CD8-positive, alpha-beta memory T cell (primary cell): Measurements from ENCODE around the gene RAB40A. TPM values are rescaled to one million over a fixed set of nuclear protein-coding genes. Genes with fewer than 3 reads are reported as not detected.
"Not testable (repeated sequence)": the region's sequence is repeated elsewhere in the genome, so short reads cannot be mapped to it uniquely, and the experiment has no call there.

Experiments used
- CTCF ChIA-PET: fragments of 350-600 bp; sonication (Branson Sonifier 250); formaldehyde crosslinking; loops from one replicate; lab custom pipeline; 2021; ENCODE audit warnings: antibody characterized with exemption; lab: Charles Lee
- POLR2A ChIA-PET: fragments of 350-600 bp; sonication (Branson Sonifier 250); formaldehyde crosslinking; loops from one replicate; lab custom pipeline; 2021; ENCODE audit warnings: antibody characterized with exemption; lab: Charles Lee
- DNase-seq, 5 donors: peaks; one replicate each; pipeline versions ENCODE4 v3.0.0 to v3.0.0-alpha.2; 2020 to 2022; ENCODE audit warnings: mixed read lengths in 1 of 5
- H3K27ac ChIP-seq: one replicate; pipeline ENCODE4 v1.7.0; 2013; ENCODE audit warnings: low read depth, mild to moderate bottlenecking, low read length, moderate library complexity
- H3K27me3 ChIP-seq: 2 replicates; pipeline ENCODE4 v1.7.0; 2013; ENCODE audit warnings: low read length, mild to moderate bottlenecking; ENCODE audit not compliant: insufficient read depth, poor library complexity, severe bottlenecking
- H3K36me3 ChIP-seq: 2 replicates; pipeline ENCODE4 v1.7.0; 2013; ENCODE audit warnings: mild to moderate bottlenecking, low read length, moderate library complexity; ENCODE audit not compliant: insufficient read depth
- H3K4me1 ChIP-seq: 2 replicates; pipeline ENCODE4 v1.7.0; 2013; ENCODE audit warnings: mild to moderate bottlenecking, low read length, moderate library complexity; ENCODE audit not compliant: insufficient read depth
- H3K4me3 ChIP-seq: 2 replicates; pipeline ENCODE4 v1.7.0; 2013; ENCODE audit warnings: mild to moderate bottlenecking, low read length
- H3K9me3 ChIP-seq: 2 replicates; pipeline ENCODE4 v1.7.0; 2013; ENCODE audit warnings: mild to moderate bottlenecking, low read length
- H3K27ac Mint-ChIP-seq, 8 donors: one replicate each; pipeline ENCODE4 v1.8.0; 2020 to 2021; ENCODE audit warnings: mixed read lengths in 8 of 8, mild to moderate bottlenecking in 6 of 8, inconsistent platforms in 3 of 8, moderate library complexity in 3 of 8
- H3K27me3 Mint-ChIP-seq, 2 donors: one replicate each; pipeline ENCODE4 v1.8.0; 2020 to 2021; ENCODE audit warnings: mixed read lengths in 2 of 2, mild to moderate bottlenecking in 1 of 2, moderate library complexity in 1 of 2
- H3K36me3 Mint-ChIP-seq, 3 donors: one replicate each; pipeline ENCODE4 v1.8.0; 2020 to 2021; ENCODE audit warnings: mixed read lengths in 3 of 3, inconsistent platforms in 1 of 3, mild to moderate bottlenecking in 1 of 3
- H3K4me1 Mint-ChIP-seq, 3 donors: one replicate each; pipeline ENCODE4 v1.8.0; 2020 to 2021; ENCODE audit warnings: mixed read lengths in 3 of 3, inconsistent platforms in 1 of 3, mild to moderate bottlenecking in 1 of 3
- H3K4me3 Mint-ChIP-seq, 7 donors: one replicate each; pipeline ENCODE4 v1.8.0; 2020 to 2021; ENCODE audit warnings: mixed read lengths in 7 of 7, mild to moderate bottlenecking in 6 of 7, moderate library complexity in 4 of 7, inconsistent platforms in 2 of 7
- H3K9me3 Mint-ChIP-seq, 5 donors: one replicate each; pipeline ENCODE4 v1.8.0; 2020 to 2022; ENCODE audit warnings: mixed read lengths in 5 of 5, mild to moderate bottlenecking in 3 of 5, moderate library complexity in 2 of 5, inconsistent platforms in 1 of 5
- polyA plus RNA-seq: library from polyadenylated mRNA; unstranded; fragments of 300-500 nt; fragmentation: Illumina TruSeq; gene quantifications from one replicate; pipeline ENCODE4 v1.2.3, GENCODE V29; 2021
- total RNA-seq, 2 experiments: library from RNA; stranded (reverse); gene quantifications; one replicate each; pipeline ENCODE4 v1.2.3, GENCODE V29; 2021

Gene RAB40A
- total and polyA plus RNA-seq, 3 experiments from 2014 or later: 0.13 TPM; not detected in 2

GRCh38 chrX:103495786-103496185 is 23.5 kb downstream of the RAB40A start:
- Histone ChIP-seq H3K27me3 (no peaks in the 10 kb centered on the region), H3K27ac (no peak overlapping the region), H3K4me1 (no peaks in the 10 kb centered on the region), H3K9me3 (no peaks in the 10 kb centered on the region), H3K36me3 (no peaks in the 10 kb centered on the region), H3K4me3 (no peak overlapping the region)
- ChIA-PET POLR2A (no interaction called here), CTCF (no interaction called here)
- Mint-ChIP-seq H3K4me3 (no peak overlapping the region), H3K27me3 (peaks cover 10 to 11% of the 10 kb centered on the region in 2 donors), H3K27ac (no peak overlapping the region), H3K9me3 (no peaks in the 10 kb centered on the region), H3K36me3 (no peaks in the 10 kb centered on the region), H3K4me1 (no peaks in the 10 kb centered on the region)
- DNase-seq: no peak

GRCh38 chrX:103493578-103493977 is 25.7 kb downstream of the RAB40A start:
- H3K27ac ChIP-seq, H3K27ac Mint-ChIP-seq, H3K36me3 Mint-ChIP-seq, H3K9me3 ChIP-seq, H3K4me1 ChIP-seq, H3K4me1 Mint-ChIP-seq, CTCF ChIA-PET, H3K9me3 Mint-ChIP-seq, DNase-seq, H3K36me3 ChIP-seq, H3K27me3 ChIP-seq, H3K4me3 Mint-ChIP-seq, H3K4me3 ChIP-seq, POLR2A ChIA-PET: not testable (repeated sequence)
- peaks cover 10 to 12% of the 10 kb centered on the region in 2 donors for H3K27me3 Mint-ChIP-seq

GRCh38 chrX:103489733-103490132 is 29.6 kb downstream of the RAB40A start:
- POLR2A ChIA-PET, H3K27ac Mint-ChIP-seq: not testable (repeated sequence)
- DNase-seq: peak in 4 of 5 donors; percentile 1 to 47 (median 17)

DNA sequence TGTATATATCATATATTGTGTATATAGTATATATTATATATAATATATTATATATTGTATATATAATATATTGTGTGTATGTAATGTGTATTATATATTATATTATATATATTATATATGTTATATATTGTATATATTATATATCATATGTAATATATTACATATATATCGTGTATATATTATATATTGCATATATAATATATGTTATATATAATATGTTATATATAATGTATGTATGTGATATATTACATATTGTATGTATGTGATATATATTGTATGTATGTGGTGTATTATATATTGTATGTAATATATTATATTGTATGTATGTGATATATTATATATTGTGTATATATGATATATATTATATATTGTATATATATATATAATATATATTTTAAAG is 30.5 kb downstream of the RAB40A start:
- no peaks in the 10 kb centered on the region for H3K4me1 ChIP-seq
- H3K36me3 ChIP-seq: no peaks in the 10 kb centered on the region
- H3K36me3 Mint-ChIP-seq: no peaks in the 10 kb centered on the region
- H3K27ac ChIP-seq: no peak overlapping the region
- H3K4me3 Mint-ChIP-seq: no peak overlapping the region
- H3K27me3 ChIP-seq: no peaks in the 10 kb centered on the region
- CTCF ChIA-PET: interaction anchor here (1.5 kb wide), 2 partner anchors 16 to 278 kb away, joined by 3 to 6 read pairs; no protein-coding TSS in a partner anchor
- no peak overlapping the region for H3K27ac Mint-ChIP-seq
- H3K27me3 Mint-ChIP-seq: peaks cover 5 to 8% of the 10 kb centered on the region in 2 donors
- H3K4me1 Mint-ChIP-seq: peaks cover 0 to under 1% (median 0%) of the 10 kb centered on the region in 3 donors
- no peaks in the 10 kb centered on the region for H3K9me3 Mint-ChIP-seq
- POLR2A ChIA-PET: no interaction called here
- no peaks in the 10 kb centered on the region for H3K9me3 ChIP-seq
- DNase-seq: no peak
- H3K4me3 ChIP-seq: no peak overlapping the region

More at GRCh38 chrX:103489733-103490132, 29.6 kb downstream of the RAB40A start:
- not testable (repeated sequence) for H3K27me3 ChIP-seq, H3K27ac ChIP-seq, H3K4me1 ChIP-seq, H3K9me3 ChIP-seq, H3K4me3 Mint-ChIP-seq, H3K27me3 Mint-ChIP-seq, H3K9me3 Mint-ChIP-seq, H3K36me3 ChIP-seq, H3K36me3 Mint-ChIP-seq, H3K4me3 ChIP-seq, H3K4me1 Mint-ChIP-seq
- CTCF ChIA-PET: interaction anchor here (0.6 to 2.4 kb wide), 6 partner anchors 11 to 279 kb away, joined by 3 to 10 read pairs (median 3); no protein-coding TSS in a partner anchor

- no peak overlapping the region for H3K27ac Mint-ChIP-seq
- Histone ChIP-seq H3K36me3 (no peaks in the 10 kb centered on the region), H3K27me3 (no peaks in the 10 kb centered on the region), H3K9me3 (no peaks in the 10 kb centered on the region), H3K4me3 (no peak overlapping the region), H3K27ac (no peak overlapping the region), H3K4me1 (no peaks in the 10 kb centered on the region)
- H3K27me3 Mint-ChIP-seq: peaks cover under 1 to 8% of the 10 kb centered on the region in 2 donors
- H3K4me1 Mint-ChIP-seq: peaks cover 0 to 3% (median 0%) of the 10 kb centered on the region in 3 donors
- no peaks in the 10 kb centered on the region for H3K9me3 Mint-ChIP-seq
- no peak for DNase-seq
- POLR2A ChIA-PET: no interaction called here
- H3K4me3 Mint-ChIP-seq: no peak overlapping the region
- H3K36me3 Mint-ChIP-seq: no peaks in the 10 kb centered on the region
- CTCF ChIA-PET: no interaction called here
These were observed 31.0 kb downstream of the RAB40A start for GRCh38 chrX:103488332-103488731.

- H3K4me3 ChIP-seq: no peak overlapping the region
- peaks cover 0 to 3% of the 10 kb centered on the region in 2 donors for H3K27me3 Mint-ChIP-seq
- H3K27me3 ChIP-seq: no peaks in the 10 kb centered on the region
- peaks cover 0 to 3% (median 0%) of the 10 kb centered on the region in 3 donors for H3K4me1 Mint-ChIP-seq
- no peak overlapping the region for H3K27ac ChIP-seq
- CTCF ChIA-PET: interaction anchor here (1.0 kb wide), 1 partner anchor 532 kb away, joined by 3 read pairs; no protein-coding TSS in a partner anchor
- H3K36me3 ChIP-seq: no peaks in the 10 kb centered on the region
- no peaks in the 10 kb centered on the region for H3K9me3 Mint-ChIP-seq
- no peak overlapping the region for H3K27ac Mint-ChIP-seq
- POLR2A ChIA-PET: interaction anchor here (0.6 to 0.7 kb wide), 2 partner anchors 198 to 661 kb away, joined by 5 to 10 read pairs; no protein-coding TSS in a partner anchor
- peak overlapping the region in 2 of 7 donors; percentile 19 to 39 for H3K4me3 Mint-ChIP-seq
- no peaks in the 10 kb centered on the region for H3K9me3 ChIP-seq
- peak in 1 of 5 donors; percentile 10 for DNase-seq
- no peaks in the 10 kb centered on the region for H3K4me1 ChIP-seq
- no peaks in the 10 kb centered on the region for H3K36me3 Mint-ChIP-seq
These were observed 35.6 kb downstream of the RAB40A start for GRCh38 chrX:103483720-103484119.

DNA sequence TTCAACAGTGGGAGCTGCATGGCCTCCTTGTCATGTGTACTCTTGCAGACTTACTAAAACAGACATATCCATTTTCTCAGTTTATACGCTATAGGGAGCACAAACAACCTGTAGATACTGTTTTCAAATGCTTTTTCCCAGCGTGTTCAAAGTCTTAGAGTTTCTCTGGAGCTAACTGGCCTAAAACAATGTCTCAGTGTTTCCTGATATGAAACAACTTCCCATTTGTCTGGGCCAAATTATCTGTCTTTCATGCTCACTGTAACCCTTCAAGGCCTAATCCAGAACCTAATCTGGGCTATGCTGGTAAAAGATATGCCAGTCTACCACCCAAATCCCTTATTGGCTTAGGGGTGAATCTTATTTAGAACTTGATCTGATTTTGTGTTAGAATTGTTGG is 38.8 kb downstream of the RAB40A start:
- DNase-seq: no peak
- Mint-ChIP-seq H3K4me1 (peaks cover 0 to 3% (median 0%) of the 10 kb centered on the region in 3 donors), H3K36me3 (no peaks in the 10 kb centered on the region), H3K27ac (no peak overlapping the region), H3K27me3 (no peaks in the 10 kb centered on the region), H3K4me3 (no peak overlapping the region), H3K9me3 (no peaks in the 10 kb centered on the region)
- no peaks in the 10 kb centered on the region for H3K36me3 ChIP-seq
- H3K4me3 ChIP-seq: no peak overlapping the region
- ChIA-PET CTCF (interaction anchor here (1.5 kb wide), 1 partner anchor 269 kb away, joined by 3 read pairs; no protein-coding TSS in a partner anchor), POLR2A (no interaction called here)
- H3K27me3 ChIP-seq: no peaks in the 10 kb centered on the region
- H3K4me1 ChIP-seq: no peaks in the 10 kb centered on the region
- no peaks in the 10 kb centered on the region for H3K9me3 ChIP-seq
- H3K27ac ChIP-seq: no peak overlapping the region

DNA sequence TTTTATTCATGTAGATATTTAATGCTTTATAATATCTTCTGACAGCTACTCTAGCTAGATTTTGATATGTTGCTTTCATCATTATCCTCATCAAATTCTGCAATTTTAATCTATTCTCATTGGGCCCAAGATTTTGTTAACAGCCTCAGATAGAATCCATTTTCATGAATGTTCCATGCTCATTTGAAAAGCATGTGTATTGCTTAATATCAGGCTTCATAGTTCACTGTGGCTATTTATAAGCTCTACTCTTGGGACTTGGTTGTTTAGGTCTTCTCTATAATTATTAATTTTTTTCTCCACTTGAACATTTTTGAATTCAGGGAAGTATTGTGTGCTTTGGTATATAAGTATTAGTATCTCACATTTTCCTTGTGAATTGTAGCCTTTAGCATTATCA is 41.8 kb downstream of the RAB40A start:
- Histone ChIP-seq H3K9me3 (no peaks in the 10 kb centered on the region), H3K4me1 (no peaks in the 10 kb centered on the region), H3K4me3 (no peak overlapping the region), H3K27ac (no peak overlapping the region), H3K36me3 (no peaks in the 10 kb centered on the region), H3K27me3 (no peaks in the 10 kb centered on the region)
- H3K27me3 Mint-ChIP-seq: peaks cover 0 to 12% of the 10 kb centered on the region in 2 donors
- no peaks in the 10 kb centered on the region for H3K36me3 Mint-ChIP-seq
- H3K4me1 Mint-ChIP-seq: no peaks in the 10 kb centered on the region
- no peak overlapping the region for H3K4me3 Mint-ChIP-seq
- DNase-seq: no peak
- POLR2A ChIA-PET: no interaction called here
- CTCF ChIA-PET: interaction anchor here (1.0 kb wide), 1 partner anchor 526 kb away, joined by 3 read pairs; no protein-coding TSS in a partner anchor
- H3K9me3 Mint-ChIP-seq: no peaks in the 10 kb centered on the region
- no peak overlapping the region for H3K27ac Mint-ChIP-seq
